BE2C (cell line): ENCODE results near the gene S100A7A.
"Not testable (repeated sequence)": the region's sequence is repeated elsewhere in the genome, so short reads cannot be mapped to it uniquely, and the experiment has no call there.

ENCODE experiments used
- DNase-seq: peaks from one replicate; pipeline ENCODE4 v3.0.0-alpha.2; 2020
- H3K27me3 ChIP-seq: fragments of 250-450 bp; sonication (Bioruptor Pico); 2 replicates; pipeline ENCODE4 v1.5.1; 2020; ENCODE audit warnings: mild to moderate bottlenecking
- H3K36me3 ChIP-seq: fragments of 250-450 bp; sonication (Bioruptor Pico); 2 replicates; pipeline ENCODE4 v1.5.1; 2020; ENCODE audit warnings: mild to moderate bottlenecking
- H3K4me1 ChIP-seq: fragments of 250-450 bp; sonication (Bioruptor Pico); 2 replicates; pipeline ENCODE4 v1.5.1; 2020
- H3K4me3 ChIP-seq: 2 replicates; pipeline ENCODE4 v1.5.1; 2011; ENCODE audit warnings: low read depth, low read length
- H3K9me3 ChIP-seq: fragments of 250-450 bp; sonication (Bioruptor Pico); 2 replicates; pipeline ENCODE4 v1.5.1; 2020
- TF ChIP-seq, protein P1 (sequence below): IDR thresholded peaks from 2 replicates; pipeline ENCODE4 v1.5.1; 2012; ENCODE audit warnings: mild to moderate bottlenecking, low read depth, low read length

S100A7A gene

GRCh38 chr1:153417136-153417888 lies 992 bp downstream of the S100A7A start:
- TF ChIP-seq, protein P1, sequence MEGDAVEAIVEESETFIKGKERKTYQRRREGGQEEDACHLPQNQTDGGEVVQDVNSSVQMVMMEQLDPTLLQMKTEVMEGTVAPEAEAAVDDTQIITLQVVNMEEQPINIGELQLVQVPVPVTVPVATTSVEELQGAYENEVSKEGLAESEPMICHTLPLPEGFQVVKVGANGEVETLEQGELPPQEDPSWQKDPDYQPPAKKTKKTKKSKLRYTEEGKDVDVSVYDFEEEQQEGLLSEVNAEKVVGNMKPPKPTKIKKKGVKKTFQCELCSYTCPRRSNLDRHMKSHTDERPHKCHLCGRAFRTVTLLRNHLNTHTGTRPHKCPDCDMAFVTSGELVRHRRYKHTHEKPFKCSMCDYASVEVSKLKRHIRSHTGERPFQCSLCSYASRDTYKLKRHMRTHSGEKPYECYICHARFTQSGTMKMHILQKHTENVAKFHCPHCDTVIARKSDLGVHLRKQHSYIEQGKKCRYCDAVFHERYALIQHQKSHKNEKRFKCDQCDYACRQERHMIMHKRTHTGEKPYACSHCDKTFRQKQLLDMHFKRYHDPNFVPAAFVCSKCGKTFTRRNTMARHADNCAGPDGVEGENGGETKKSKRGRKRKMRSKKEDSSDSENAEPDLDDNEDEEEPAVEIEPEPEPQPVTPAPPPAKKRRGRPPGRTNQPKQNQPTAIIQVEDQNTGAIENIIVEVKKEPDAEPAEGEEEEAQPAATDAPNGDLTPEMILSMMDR, result no peak
- Histone ChIP-seq H3K4me3 (no peak overlapping the region), H3K36me3 (no peaks in the 10 kb centered on the region), H3K9me3 (no peaks in the 10 kb centered on the region), H3K27me3 (no peaks in the 10 kb centered on the region), H3K4me1 (no peaks in the 10 kb centered on the region)
- no peak for DNase-seq

- not testable (repeated sequence) for H3K36me3 ChIP-seq, DNase-seq, H3K9me3 ChIP-seq, H3K27me3 ChIP-seq, H3K4me1 ChIP-seq, H3K4me3 ChIP-seq
Measured at GRCh38 chr1:153418758-153419435, 2.6 kb downstream of the S100A7A start.

DNA sequence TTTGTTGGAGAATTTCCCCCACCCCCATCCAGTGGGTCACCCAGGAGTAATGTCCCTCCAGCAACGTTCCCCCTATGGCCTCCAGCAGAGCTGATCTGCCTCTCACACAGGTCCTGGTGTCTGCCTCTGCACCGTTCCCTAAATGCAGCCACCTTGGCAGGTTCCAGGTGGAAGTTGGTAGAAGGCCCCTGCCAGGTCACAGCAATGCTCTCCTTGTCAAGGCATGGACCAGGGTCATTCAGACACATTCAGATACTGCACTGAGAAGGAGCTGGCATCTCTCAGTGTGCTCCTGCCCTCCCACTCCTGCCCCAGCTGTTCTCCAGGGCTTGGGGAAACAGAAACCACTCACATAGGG lies 3.1 kb downstream of the S100A7A start:
- not testable (repeated sequence) for H3K36me3 ChIP-seq, H3K4me3 ChIP-seq, H3K9me3 ChIP-seq, DNase-seq, H3K27me3 ChIP-seq, H3K4me1 ChIP-seq

GRCh38 chr1:153420306-153420705 lies 4.0 kb downstream of the S100A7A start:
- no peaks in the 10 kb centered on the region for H3K4me1 ChIP-seq
- H3K27me3 ChIP-seq, result peaks cover 5% of the 10 kb centered on the region
- TF ChIP-seq, protein P1, result no peak
- no peaks in the 10 kb centered on the region for H3K36me3 ChIP-seq
- no peaks in the 10 kb centered on the region for H3K9me3 ChIP-seq
- DNase-seq, result no peak
- H3K4me3 ChIP-seq, result no peak overlapping the region

GRCh38 chr1:153422450-153423068 lies 6.2 kb downstream of the S100A7A start:
- DNase-seq, result no peak
- TF ChIP-seq, protein P1, result no peak
- no peaks in the 10 kb centered on the region for H3K4me1 ChIP-seq
- no peak overlapping the region for H3K4me3 ChIP-seq
- peaks cover 8% of the 10 kb centered on the region for H3K27me3 ChIP-seq
- no peaks in the 10 kb centered on the region for H3K9me3 ChIP-seq
- H3K36me3 ChIP-seq, result no peaks in the 10 kb centered on the region

DNA sequence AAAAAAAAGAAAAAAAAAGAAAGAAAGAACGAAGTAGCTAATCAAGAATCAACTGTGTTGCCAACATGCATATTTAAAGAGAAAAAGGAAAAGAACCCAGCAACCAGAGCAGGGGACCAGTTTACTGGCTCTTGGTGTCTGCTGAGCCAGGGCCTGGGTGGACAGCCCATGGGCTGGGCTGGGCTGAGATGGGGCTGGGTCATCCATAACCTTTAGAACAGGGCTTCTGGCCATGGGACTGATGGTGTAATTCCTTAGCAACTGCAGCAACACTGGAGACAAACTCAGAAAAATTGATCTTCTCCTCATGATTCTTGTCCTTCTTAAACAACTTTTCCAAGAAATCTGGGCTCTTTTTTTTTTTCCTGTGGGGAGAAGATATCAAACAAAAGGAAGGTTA lies 10.5 kb downstream of the S100A7A start:
- H3K27me3 ChIP-seq, result peaks cover 13% of the 10 kb centered on the region
- no peak overlapping the region for H3K4me3 ChIP-seq
- H3K9me3 ChIP-seq, result no peaks in the 10 kb centered on the region
- DNase-seq, result no peak
- H3K4me1 ChIP-seq, result no peaks in the 10 kb centered on the region
- no peaks in the 10 kb centered on the region for H3K36me3 ChIP-seq
- TF ChIP-seq, protein P1, result no peak

DNA sequence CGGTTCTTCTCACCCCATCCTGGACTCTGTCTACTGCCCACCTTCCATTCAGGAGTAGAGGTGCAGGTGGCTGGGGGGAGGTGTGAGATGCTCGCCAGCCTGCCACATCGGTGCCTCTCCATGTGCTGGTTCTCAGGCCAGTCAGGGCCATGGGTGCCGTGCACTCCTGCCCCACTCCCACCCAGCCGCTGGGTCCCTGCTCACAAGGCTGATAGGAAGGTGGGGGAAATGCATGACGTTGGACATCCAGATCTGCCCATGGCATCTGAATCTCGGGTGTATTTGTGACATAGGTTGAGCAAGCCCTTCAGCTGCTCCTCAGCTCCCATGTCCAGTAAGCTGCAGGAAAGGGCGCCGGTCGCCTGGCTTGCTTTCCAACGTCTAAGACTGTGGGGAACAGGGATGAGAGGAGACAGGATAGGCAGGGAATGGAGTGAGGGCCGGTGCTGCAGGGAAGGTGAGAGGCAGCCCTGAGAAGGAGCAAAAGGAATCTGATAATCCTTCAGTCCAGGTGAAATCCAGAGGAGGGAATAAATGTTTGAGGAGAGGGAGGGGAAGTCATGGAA lies 11.8 kb downstream of the S100A7A start:
- H3K36me3 ChIP-seq, result no peaks in the 10 kb centered on the region
- peaks cover 13% of the 10 kb centered on the region for H3K27me3 ChIP-seq
- DNase-seq, result no peak
- H3K4me3 ChIP-seq, result no peak overlapping the region
- H3K9me3 ChIP-seq, result no peaks in the 10 kb centered on the region
- H3K4me1 ChIP-seq, result no peaks in the 10 kb centered on the region
- TF ChIP-seq, protein P1, result no peak
